ENCODE measurements around the gene UBAP1L.
A peak's percentile ranks its signal among the peaks of the same experiment; 100 is the strongest.
"Not testable (repeated sequence)": the region's sequence is repeated elsewhere in the genome, so short reads cannot be mapped to it uniquely, and the experiment has no call there.

The UBAP1L gene

DNA sequence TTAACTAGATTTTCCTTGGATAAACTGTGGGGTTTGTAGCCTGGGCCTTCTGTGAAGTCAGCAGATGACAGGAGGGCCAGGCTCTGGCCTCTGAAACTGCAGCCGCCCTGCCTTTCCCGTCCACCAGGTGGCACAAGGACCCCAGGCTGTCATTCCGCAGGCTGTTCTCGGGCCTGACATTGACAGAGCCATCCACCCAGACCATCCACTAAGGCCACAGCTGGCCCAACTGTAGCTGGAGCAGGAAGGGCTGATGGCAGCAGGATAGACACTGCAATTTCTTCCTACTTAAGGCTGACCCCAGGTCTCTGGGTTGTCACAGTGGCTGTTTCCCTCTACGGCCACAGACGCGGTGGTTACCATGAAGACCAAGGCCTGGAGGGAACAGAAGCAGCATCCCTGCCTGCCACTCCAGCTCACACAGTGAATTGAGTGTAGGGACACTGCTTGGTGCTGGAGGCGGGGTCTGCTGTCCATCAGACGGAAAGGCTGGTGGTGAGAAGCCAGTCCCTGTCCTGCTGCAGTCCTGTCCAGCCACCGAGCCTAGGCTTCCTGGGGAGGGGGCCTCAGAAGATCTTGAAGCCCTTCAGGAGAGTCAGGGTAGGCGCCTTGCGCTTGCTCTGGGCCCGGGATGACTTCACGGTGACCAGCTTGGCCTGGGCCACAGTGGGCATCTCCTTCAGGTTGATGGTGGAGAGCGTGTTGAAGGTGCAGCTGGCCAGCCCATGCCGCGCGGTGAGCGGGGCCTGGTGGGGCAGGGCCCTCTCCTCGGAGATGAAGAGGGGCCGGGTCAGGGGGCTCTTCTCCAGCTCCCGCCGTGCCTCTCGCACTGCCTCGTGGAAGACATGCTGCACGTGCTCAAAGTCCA lies 60.4 kb downstream of the UBAP1L start:
- TF ChIP-seq, protein P1, sequence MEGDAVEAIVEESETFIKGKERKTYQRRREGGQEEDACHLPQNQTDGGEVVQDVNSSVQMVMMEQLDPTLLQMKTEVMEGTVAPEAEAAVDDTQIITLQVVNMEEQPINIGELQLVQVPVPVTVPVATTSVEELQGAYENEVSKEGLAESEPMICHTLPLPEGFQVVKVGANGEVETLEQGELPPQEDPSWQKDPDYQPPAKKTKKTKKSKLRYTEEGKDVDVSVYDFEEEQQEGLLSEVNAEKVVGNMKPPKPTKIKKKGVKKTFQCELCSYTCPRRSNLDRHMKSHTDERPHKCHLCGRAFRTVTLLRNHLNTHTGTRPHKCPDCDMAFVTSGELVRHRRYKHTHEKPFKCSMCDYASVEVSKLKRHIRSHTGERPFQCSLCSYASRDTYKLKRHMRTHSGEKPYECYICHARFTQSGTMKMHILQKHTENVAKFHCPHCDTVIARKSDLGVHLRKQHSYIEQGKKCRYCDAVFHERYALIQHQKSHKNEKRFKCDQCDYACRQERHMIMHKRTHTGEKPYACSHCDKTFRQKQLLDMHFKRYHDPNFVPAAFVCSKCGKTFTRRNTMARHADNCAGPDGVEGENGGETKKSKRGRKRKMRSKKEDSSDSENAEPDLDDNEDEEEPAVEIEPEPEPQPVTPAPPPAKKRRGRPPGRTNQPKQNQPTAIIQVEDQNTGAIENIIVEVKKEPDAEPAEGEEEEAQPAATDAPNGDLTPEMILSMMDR (IDR thresholded peaks at IDR 0.05; ENCODE audit: low read depth, low read length), result peak; percentile 98
- no peak for DNase-seq (ENCODE audit: extremely low read depth, low read depth)

DNA sequence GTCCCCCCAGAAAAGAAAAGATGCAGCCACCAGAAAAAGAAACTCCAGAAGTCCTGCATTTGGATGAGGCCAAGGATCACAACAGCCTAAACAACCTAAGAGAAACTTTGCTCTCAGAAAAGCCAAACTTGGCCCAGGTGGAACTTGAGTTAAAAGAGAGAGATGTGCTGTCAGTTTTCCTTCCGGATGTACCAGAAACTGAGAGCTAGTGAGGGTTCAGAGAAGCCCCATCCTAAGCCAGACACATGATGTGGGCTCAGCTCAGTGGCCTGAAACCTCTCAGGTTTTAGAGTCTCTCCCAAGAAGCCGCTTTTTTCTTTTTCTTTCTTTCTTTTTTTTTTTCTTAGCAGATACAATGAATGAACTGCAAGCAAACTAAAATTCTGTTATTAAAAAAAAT lies 62.0 kb downstream of the UBAP1L start:
- TF ChIP-seq, protein P1 (IDR thresholded peaks at IDR 0.05; ENCODE audit: low read depth, low read length), result no peak
- DNase-seq (ENCODE audit: extremely low read depth, low read depth), result no peak

DNA sequence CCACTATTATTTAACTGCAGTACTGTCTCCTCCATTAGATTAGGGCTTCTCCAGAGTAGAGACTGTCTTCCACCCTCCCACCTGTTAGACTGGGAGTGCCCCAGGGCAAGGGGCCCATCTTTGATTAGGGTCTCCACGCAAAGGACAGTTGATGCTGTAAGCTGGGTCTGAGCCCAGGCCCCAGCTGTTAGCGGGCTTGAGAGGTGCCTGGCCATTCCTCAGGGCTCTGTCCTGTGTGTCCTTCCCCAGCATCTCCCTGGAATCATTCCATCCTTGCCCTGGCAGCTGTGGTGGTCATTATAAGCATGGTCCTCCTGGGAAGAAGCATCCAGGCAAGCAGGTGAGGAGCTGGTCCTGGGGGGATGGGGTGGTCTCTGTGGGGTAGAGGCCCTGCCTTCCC lies 63.7 kb downstream of the UBAP1L start:
- TF ChIP-seq, protein P1 (IDR thresholded peaks at IDR 0.05; ENCODE audit: low read depth, low read length), result no peak

DNA sequence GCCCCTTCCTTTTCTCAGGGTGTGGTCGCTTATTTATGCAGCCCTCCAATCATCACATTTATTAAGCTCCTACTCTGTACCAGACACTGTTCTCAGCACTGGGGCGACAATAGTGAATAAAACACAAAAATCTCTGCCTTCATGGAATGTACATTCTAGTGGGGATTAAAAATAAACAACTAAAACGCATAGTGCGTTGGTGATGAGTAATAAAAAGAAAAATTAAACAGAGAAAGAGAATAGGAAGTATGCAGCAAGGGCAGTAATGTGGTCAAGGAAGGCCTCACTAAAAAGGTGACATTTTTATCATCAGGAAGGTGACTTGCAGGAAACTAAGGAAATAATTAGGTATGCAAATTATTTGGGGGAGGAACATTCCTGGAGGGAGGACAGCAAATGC lies 64.7 kb downstream of the UBAP1L start:
- TF ChIP-seq, protein P1 (IDR thresholded peaks at IDR 0.05; ENCODE audit: low read depth, low read length), result no peak
- no peak for DNase-seq (ENCODE audit: extremely low read depth, low read depth)

More for the DNA sequence above, 63.7 kb downstream of the UBAP1L start:
- no peak for DNase-seq (ENCODE audit: extremely low read depth, low read depth)

DNA sequence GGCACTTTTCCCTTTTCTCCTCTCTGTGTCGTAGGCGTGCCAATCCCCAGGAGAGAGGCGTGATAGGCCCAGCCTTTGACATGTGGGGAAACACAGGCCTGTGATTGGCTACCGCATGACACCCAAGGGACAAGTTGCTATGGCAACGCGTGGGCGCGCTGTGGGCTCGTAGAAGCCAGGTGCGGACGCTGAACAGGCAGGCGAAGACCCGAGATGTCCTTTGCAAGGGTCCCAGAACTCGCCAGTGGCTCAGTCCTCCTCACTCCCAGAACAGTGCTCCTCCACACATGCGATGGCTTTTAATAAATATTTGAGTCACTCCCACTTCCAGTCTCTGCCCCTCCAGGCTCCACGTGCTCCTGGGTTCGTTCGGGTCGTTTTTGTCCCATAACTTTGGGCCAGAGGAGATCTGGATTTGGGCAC lies 65.6 kb downstream of the UBAP1L start:
- TF ChIP-seq, protein P1 (IDR thresholded peaks at IDR 0.05; ENCODE audit: low read depth, low read length), result no peak
- peak; percentile 69 for DNase-seq (ENCODE audit: extremely low read depth, low read depth)

DNA sequence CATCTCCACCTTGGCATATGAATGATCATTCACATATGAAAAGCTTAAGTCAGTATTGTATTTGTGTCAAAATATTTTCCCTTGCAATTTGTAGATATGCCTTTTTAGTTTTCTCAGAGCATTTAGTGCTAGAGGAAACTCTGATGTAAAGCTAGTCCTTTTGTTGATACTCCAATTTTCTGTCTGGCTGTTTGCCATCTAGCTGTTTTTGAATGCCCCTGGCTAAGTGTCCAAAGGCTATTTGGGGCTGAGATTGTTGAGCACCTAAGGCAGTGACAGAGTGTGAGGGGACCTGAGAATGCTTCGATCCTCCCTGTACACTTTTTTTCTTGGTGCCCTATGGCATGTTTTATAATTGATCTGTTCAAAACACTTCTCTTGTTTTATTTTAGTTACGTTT lies 66.8 kb downstream of the UBAP1L start:
- no peak for DNase-seq (ENCODE audit: extremely low read depth, low read depth)
- TF ChIP-seq, protein P1 (IDR thresholded peaks at IDR 0.05; ENCODE audit: low read depth, low read length), result no peak

DNA sequence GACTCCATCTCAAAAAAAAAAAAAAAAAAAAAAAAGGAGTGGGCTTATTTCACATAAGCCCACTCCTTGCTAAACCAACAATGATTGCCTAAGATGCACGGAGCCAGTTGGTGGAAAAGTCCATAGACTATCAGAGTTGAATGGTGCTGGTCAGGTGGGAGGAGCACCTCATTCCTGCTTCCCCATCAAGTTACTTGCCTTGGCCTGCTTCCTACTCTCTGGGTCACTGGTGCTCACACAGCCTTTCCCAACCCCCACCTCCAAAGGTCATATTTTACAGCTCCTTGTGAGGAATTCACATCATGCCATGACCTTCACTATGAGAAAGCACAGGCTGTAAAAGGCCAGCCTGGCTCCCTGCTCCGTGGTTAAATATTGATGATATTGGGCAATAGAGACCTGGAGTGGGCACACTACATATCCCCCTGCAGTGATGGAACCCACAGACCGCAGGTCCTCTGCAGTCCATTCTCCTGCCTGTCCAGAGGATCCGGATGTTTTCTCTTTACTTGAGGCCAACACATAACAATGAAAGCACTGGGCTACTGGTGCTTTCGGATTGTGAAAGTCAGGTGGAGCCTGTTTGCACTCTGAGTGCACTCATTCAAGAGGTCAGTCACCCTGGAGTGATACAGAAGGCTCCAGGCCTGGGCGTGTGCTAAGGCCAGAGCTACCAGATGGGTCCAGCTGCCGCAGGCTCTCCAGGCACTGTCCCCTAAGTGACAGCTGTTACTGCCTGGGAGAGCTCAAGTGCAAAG lies 70.1 kb downstream of the UBAP1L start, which contains the start of gene SLC51B:
SLC51B (plus strand) TSS at position 664 of the 758 bp plus-strand sequence. CDS start 4,618 bp downstream, outside the sequence.
- DNase-seq (ENCODE audit: extremely low read depth, low read depth), result no peak
- TF ChIP-seq, protein P1 (IDR thresholded peaks at IDR 0.05; ENCODE audit: low read depth, low read length), result no peak

DNA sequence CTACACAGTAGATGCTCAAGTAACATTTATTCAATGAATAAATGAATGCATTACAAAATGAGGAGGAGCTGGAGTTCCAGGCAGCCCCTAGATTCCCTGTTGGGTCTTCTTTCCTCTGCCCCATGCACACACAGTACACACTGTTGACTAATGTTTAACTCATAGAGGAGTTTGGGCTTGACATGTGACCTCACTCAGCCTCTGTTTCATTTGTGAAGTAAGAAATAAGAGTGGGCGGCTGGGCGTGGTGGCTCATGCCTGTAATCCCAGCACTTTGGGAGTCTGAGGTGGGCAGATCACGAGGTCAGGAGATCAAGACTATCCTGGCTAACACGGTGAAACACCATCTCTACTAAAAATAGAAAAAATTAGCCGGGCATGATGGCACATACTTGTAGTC lies 70.8 kb downstream of the UBAP1L start:
- DNase-seq (ENCODE audit: extremely low read depth, low read depth), result not testable (repeated sequence)
